Measurements from ENCODE around the gene MUC6. TPM values are rescaled to one million over a fixed set of nuclear protein-coding genes. Genes with fewer than 3 reads are reported as not detected.

Gene MUC6
- total RNA-seq, 1 donor from 2014 or later = not detected

GRCh38 chr11:1008001-1008802 lies 28.3 kb downstream of the MUC6 start:
- no peak for DNase-seq

DNA sequence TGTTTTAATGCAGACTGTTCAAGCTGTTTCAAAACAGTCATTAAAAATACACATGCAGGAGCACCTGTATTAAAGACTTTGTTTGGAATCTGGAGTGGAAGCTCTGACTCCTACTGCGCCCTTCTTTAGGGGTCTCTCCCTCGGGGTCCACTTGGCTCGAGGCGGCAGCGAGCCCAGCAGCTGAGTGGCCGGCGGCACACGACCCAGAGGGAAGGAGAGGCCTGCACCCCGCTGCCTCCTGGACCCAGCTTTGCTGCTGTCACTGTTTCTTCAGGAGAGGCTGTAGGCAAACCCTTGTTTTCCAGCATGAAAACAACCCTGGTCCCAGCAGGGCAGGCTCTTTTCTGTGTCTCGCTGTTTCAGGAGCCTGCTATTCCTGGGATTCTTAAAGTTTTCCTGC lies 29.2 kb downstream of the MUC6 start:
- DNase-seq = no peak

- no peak for DNase-seq
Measured at GRCh38 chr11:1006762-1007161, 29.8 kb downstream of the MUC6 start.

DNA sequence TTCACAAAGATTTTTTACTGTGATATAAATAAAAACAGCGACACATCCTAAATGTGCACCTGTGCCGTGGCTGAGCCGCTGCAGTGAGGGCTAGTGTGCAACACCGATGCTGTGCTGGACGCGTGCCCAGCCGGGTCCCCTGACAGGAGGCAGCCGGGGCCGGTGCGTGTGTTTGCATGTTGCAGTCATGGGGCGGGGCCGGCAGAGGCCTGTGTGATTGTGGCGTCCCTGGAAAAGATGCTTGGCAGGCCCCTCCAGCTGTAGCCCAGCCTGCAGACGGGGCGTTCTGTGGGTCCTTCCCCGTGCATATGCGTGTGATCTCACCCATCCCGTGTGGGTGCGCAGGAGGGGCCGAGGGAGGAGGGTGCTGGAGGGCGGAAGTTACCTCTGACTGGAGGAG lies 30.6 kb downstream of the MUC6 start:
- no peak for DNase-seq

DNA sequence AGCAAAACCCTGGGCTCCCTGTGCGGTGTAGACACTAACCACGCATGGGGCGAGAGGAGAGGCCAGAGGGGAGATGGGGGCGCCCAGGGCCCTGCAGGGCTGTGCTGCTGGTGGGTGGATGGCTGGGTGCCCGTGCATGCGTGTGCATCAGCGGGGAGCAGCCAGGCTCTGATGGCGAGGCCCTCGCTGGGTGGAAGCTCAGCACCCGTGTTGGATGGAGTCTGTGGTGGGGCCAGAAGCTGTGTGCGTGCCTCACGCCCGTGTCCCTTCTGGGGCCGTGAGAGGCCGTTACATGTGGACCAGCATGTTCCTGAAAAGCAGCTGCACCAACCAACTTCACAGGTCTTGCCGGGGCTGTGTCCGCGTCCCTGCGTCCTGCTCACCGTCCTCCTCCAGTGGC lies 33.4 kb downstream of the MUC6 start:
- DNase-seq = no peak

DNA sequence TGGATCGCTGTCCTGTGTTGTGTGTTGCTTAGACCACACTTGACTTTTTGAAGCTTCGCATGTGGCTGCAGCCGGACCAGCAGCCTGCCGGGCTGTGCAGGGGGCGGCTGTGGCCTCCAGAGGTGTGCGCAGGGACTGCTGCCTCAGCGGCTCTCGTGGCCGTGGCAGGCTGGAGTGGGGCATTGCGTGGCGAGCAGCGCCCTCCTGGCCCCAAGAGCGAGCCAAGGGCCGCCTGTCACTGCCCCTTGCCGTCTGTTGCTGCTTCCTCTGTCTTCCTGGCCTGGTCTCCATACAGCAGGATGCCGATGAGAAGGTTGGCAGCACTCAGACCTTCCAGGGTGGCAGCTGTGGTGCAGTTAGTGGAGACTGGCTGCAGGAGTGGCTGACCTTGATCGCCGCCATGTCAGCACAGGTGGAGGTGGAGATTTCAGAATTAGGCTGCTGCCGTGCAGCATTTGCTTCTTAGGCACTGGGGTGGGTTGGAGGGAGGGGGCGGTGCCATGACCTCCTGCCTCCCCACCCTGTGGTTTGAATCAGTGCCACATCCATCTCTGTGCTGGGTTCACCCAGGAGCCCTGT lies 34.0 kb downstream of the MUC6 start:
- DNase-seq = no peak

DNA sequence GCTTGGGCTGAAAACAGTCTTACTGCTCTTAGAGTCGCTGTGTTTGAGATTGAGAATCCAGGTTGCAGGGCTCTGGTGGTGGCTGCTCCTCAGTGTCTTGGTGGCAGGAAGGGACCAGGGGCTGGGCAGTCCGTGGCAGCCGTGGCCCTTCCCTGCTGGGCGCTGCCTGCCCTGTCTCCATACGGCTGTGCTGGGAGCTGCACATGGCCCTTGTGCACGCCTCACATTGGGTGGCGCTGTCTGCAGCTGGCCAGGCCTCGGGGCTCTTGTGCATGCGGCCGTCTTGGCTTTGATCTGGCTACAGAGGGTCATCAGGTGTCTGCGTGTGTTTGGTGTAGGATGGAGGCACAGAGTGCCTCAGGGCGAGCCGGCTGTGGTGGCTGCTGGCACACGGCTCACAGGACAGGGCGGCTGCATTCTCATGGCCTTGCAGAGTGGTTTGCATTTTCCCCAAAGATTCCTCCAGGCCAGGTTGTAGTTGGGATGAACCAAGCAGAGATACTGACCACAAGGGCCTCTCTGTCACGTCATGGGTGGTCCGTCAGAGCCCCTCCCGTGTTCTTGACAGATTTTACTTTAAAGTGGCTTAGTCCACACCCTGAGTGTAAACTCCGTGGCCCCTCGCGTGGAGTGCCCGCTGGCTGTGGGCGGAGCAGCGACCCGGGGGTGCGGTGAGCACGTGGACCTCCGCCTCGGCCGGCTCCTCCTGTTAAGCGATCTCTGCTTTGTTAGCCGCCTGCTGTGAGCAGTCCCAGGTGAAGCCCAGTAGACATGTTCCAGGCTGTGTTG lies 34.7 kb downstream of the MUC6 start:
- no peak for DNase-seq

- DNase-seq = no peak
Measured at GRCh38 chr11:1000357-1001278, 35.9 kb downstream of the MUC6 start.

DNA sequence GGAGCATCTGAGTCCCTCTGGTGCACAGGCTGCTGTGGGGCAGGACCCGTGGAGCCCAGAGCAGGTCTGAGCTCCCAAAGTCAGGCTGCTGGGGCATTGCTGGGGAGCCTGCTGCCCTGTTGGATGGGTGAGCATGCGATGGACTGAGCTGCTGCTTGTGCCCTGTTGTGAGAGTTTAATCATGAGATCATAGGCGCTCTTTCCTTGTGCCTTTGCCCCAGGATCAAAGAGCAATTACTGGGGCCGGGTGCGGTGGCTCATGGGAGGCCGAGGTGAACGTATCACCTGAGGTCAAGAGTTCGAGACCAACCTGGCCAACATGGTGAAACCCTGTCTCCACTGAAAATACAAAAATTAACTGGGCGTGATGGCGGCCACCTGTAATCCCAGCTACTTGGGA lies 37.5 kb downstream of the MUC6 start:
- DNase-seq = no peak

DNA sequence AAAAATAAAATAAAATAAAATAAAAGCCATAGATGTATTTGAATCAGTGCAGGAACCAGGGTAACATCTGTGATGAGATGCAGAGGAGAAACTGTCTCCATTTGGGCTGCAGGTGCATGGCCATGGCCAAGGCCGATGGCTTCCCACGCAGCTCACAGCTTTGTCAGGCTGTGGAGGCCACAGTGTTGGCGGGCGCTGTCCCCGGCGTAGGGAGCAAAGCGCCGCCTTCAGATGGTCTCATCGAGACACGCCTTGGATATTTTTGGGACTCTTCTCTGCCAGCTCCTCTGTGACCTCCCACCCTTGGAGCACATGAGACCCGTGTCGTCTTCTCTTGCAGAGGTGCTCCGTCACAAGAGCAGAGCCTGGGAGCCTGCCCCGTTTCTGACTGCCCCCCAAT lies 38.6 kb downstream of the MUC6 start:
- DNase-seq = no peak

GRCh38 chr11:996681-997080 lies 39.8 kb downstream of the MUC6 start:
- no peak for DNase-seq

- DNase-seq = no peak
Measured at GRCh38 chr11:995752-996420, 40.6 kb downstream of the MUC6 start.

DNA sequence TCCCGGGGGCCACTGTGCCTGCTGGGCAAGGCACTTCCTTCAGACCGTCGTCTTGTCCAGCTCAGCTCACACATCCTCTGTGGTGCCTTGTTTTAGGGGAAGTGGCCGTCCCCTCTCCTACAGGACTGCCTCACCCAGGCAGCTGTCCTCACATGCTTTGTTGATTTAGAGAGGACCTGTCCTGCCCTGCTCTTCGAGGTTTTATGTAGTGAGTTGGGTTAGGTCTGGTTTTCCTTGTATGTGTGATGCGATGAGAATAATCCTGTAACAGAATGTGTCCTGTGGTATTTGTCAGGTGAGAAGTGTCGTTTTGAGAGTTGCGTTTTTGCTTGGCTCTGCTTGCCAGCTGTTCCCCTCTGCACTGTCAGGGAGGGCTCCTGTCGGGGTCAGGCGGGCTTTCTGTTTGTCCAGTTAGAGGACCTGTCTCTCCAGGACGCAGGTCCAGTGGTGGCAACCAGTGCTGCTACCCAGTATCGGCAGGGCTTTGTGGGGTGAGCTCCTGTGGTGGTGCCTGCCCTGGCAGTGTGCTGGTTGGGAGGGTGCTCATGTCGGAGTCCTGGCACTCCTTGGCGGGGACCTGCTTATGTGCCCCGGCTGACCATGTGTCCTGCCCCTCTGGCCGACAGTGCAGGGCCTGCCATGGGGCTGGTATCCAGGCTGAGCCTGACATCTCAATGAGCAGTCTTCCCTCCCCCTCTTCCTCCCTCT lies 41.3 kb downstream of the MUC6 start:
- no peak for DNase-seq

DNA sequence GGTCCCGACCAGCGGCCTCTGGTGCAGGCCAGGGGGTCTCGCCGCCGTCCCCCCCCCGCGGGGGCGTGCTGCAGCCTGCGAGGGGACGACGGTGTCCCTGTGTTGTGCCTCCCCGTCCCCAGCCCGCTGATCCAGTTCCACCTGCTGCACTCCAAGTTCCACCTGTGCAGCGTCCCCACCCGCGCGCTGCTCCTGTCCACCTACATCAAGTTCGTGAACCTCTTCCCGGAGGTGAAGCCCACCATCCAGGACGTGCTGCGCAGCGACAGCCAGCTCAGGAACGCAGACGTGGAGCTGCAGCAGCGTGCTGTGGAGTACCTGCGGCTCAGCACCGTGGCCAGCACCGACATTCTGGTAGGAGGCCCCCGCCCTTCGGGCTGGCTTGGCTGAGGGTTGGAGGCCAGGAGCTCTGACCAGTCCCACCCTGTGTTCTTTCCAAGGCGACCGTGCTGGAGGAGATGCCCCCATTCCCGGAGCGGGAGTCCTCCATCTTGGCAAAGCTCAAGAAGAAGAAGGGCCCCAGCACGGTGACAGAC lies 42.8 kb downstream of the MUC6 start:
- no peak for DNase-seq

- no peak for DNase-seq
Measured at GRCh38 chr11:992577-992976, 43.9 kb downstream of the MUC6 start.

GRCh38 chr11:991711-992307 lies 44.7 kb downstream of the MUC6 start:
- DNase-seq = no peak

GRCh38 chr11:991034-991433 lies 45.5 kb downstream of the MUC6 start:
- no peak for DNase-seq

GRCh38 chr11:990101-990500 lies 46.4 kb downstream of the MUC6 start:
- DNase-seq = no peak

GRCh38 chr11:987671-988070 lies 48.8 kb downstream of the MUC6 start:
- no peak for DNase-seq

- DNase-seq = no peak
Measured at GRCh38 chr11:986952-987305, 49.6 kb downstream of the MUC6 start.
